ENCODE results near the gene CIC. TPM values are rescaled to one million over a fixed set of nuclear protein-coding genes. Genes with fewer than 3 reads are reported as not detected.

The CIC gene
- total RNA-seq, 1 experiment from 2014 or later, result 54.0 TPM

DNA sequence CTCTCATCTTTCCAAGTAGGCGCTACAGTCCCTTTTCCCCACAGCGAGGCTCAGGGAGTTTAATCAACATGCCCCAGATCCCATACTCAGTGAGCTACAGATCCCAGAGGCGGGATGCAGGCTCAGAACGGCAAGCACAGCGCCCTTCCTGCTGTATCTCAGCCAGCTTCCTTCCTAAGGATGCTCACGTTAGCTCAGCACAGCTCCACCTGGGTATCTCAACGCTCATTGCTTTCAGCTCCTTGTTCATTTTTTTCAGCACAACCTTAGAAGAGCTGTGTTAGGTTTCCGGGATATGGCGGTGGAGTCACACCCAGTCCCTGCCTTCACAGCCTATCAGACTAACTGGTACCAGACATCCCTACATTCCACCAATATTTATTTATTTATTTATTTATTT lies 53.3 kb downstream of the CIC start:
- no peak overlapping the region for H2BK20ac ChIP-seq (ENCODE audit: low read depth, low read length, poor library complexity, severe bottlenecking)
- H2BK120ac ChIP-seq (ENCODE audit: low read depth, low read length, poor library complexity, severe bottlenecking), result no peak overlapping the region
- H3K9ac ChIP-seq (ENCODE audit: extremely low read depth, insufficient read length, low read length), result no peak overlapping the region
- H3K14ac ChIP-seq (ENCODE audit: insufficient read depth, low read length), result no peak overlapping the region; the same call in 1 of the 2 replicates
- H2BK12ac ChIP-seq (ENCODE audit: insufficient read length, low read depth, low read length), result no peak overlapping the region
- H3K4ac ChIP-seq (ENCODE audit: low read depth, low read length), result no peak overlapping the region
- Mint-ChIP-seq H3K36me3 (ENCODE audit: insufficient read depth in 1 of 3, low read depth in 3 of 3) (peaks cover 0 to 3% (median 0%) of the 10 kb centered on the region in 3 experiments; a peak in 2 of 7 replicates), H3K27me3 (ENCODE audit: low read depth) (peaks cover 49% of the 10 kb centered on the region), H3K4me3 (no peak overlapping the region), H3K27ac (no peak overlapping the region), H3K4me1 (peaks cover 10 to 14% of the 10 kb centered on the region in 2 experiments), H3K9me3 (no peaks in the 10 kb centered on the region)
- no peaks in the 10 kb centered on the region for H4K20me1 ChIP-seq (ENCODE audit: control insufficient read depth, insufficient read depth, insufficient read length)
- no peak overlapping the region for H4K5ac ChIP-seq (ENCODE audit: insufficient read length, low read depth, low read length)
- H3K27me3 ChIP-seq (ENCODE audit: insufficient read depth, low read length), result no peaks in the 10 kb centered on the region
- H3K79me1 ChIP-seq (ENCODE audit: insufficient read depth, low read depth, low read length, poor library complexity, severe bottlenecking), result peaks cover 7% of the 10 kb centered on the region
- H2BK15ac ChIP-seq (ENCODE audit: low read depth, low read length), result no peak overlapping the region
- no peak overlapping the region for H3K18ac ChIP-seq (ENCODE audit: insufficient read length, low read depth, low read length)
- H3K9me3 ChIP-seq (ENCODE audit: control insufficient read depth, low read depth, low read length), result no peaks in the 10 kb centered on the region
- DNase-seq, result no peak
- no peak overlapping the region for H3K4me2 ChIP-seq (ENCODE audit: insufficient read depth, insufficient read length, low read length)
- no CpG with 5 or more reads among the region's 9 CpGs for WGBS (ENCODE audit: extremely low coverage, insufficient read length, low lambda C conversion rate)
- H3K23ac ChIP-seq (ENCODE audit: insufficient read length, low read depth, low read length), result no peak overlapping the region
- no peaks in the 10 kb centered on the region; the same call in 1 of the 2 replicates for H3K79me2 ChIP-seq (ENCODE audit: insufficient read depth, low read length)
- no peak overlapping the region for H4K91ac ChIP-seq (ENCODE audit: insufficient read length, low read depth, low read length)
- no peak overlapping the region for H4K8ac ChIP-seq (replicated peaks; ENCODE audit: insufficient read length, low read depth, low read length)
- no peaks in the 10 kb centered on the region; the same call in 1 of the 2 replicates for H3K4me1 ChIP-seq (ENCODE audit: insufficient read depth, low read length)
- no peak overlapping the region for H2BK5ac ChIP-seq (ENCODE audit: insufficient read length, low read length)
- no peak overlapping the region for H3K27ac ChIP-seq (ENCODE audit: insufficient read length, low read depth, low read length)
- peaks cover 19% of the 10 kb centered on the region for H3K23me2 ChIP-seq (ENCODE audit: insufficient read length, low read depth, low read length, poor library complexity, severe bottlenecking)
- no peak overlapping the region for H3K56ac ChIP-seq (ENCODE audit: insufficient read length, low read depth, low read length)
- no peak overlapping the region for H2AFZ ChIP-seq (ENCODE audit: low read length)
- TF ChIP-seq, protein P1, sequence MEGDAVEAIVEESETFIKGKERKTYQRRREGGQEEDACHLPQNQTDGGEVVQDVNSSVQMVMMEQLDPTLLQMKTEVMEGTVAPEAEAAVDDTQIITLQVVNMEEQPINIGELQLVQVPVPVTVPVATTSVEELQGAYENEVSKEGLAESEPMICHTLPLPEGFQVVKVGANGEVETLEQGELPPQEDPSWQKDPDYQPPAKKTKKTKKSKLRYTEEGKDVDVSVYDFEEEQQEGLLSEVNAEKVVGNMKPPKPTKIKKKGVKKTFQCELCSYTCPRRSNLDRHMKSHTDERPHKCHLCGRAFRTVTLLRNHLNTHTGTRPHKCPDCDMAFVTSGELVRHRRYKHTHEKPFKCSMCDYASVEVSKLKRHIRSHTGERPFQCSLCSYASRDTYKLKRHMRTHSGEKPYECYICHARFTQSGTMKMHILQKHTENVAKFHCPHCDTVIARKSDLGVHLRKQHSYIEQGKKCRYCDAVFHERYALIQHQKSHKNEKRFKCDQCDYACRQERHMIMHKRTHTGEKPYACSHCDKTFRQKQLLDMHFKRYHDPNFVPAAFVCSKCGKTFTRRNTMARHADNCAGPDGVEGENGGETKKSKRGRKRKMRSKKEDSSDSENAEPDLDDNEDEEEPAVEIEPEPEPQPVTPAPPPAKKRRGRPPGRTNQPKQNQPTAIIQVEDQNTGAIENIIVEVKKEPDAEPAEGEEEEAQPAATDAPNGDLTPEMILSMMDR (conservative IDR thresholded peaks at IDR 0.05), result no peak
- no peak overlapping the region for H2AK5ac ChIP-seq (ENCODE audit: insufficient read length, low read length)
- H3T11ph ChIP-seq (ENCODE audit: low read length), result no peak overlapping the region
